Hepatic stellate cell (primary cell): ENCODE results near the gene NAP1L1.

Experiments used
- DNase-seq: peaks from one replicate; pipeline ENCODE4 v3.0.0; 2011; ENCODE audit warnings: low spot score

NAP1L1 gene

GRCh38 chr12:76083246-76083903 lies 1.1 kb downstream of the NAP1L1 start:
- DNase-seq = no peak

GRCh38 chr12:76081909-76082308 lies 2.6 kb downstream of the NAP1L1 start:
- no peak for DNase-seq

- DNase-seq = no peak
Measured at GRCh38 chr12:76080729-76081415, 3.6 kb downstream of the NAP1L1 start.

GRCh38 chr12:76080017-76080728 lies 4.3 kb downstream of the NAP1L1 start:
- DNase-seq = no peak

- DNase-seq = no peak
Measured at GRCh38 chr12:76078748-76079147, 5.7 kb downstream of the NAP1L1 start.

GRCh38 chr12:76075448-76075847 lies 9.0 kb downstream of the NAP1L1 start:
- no peak for DNase-seq

- DNase-seq = no peak
Measured at GRCh38 chr12:76074701-76075336, 9.7 kb downstream of the NAP1L1 start.

- DNase-seq = no peak
Measured at GRCh38 chr12:76073561-76073960, 10.9 kb downstream of the NAP1L1 start.

GRCh38 chr12:76072568-76072967 lies 11.9 kb downstream of the NAP1L1 start:
- no peak for DNase-seq

- no peak for DNase-seq
Measured at GRCh38 chr12:76069339-76069738, 15.1 kb downstream of the NAP1L1 start.

- DNase-seq = no peak
Measured at GRCh38 chr12:76065917-76066316, 18.6 kb downstream of the NAP1L1 start.

- no peak for DNase-seq
Measured at GRCh38 chr12:76064904-76065303, 19.6 kb downstream of the NAP1L1 start.

- no peak for DNase-seq
Measured at GRCh38 chr12:76060111-76060510, 24.4 kb downstream of the NAP1L1 start.

- DNase-seq = no peak
Measured at GRCh38 chr12:76057326-76057725, 27.2 kb downstream of the NAP1L1 start.

GRCh38 chr12:76055393-76055792 lies 29.1 kb downstream of the NAP1L1 start:
- DNase-seq = no peak

- no peak for DNase-seq
Measured at GRCh38 chr12:76049575-76050251, 34.8 kb downstream of the NAP1L1 start.

GRCh38 chr12:76047742-76048141 lies 36.7 kb downstream of the NAP1L1 start:
- DNase-seq = no peak

- DNase-seq = no peak
Measured at GRCh38 chr12:76047060-76047459, 37.4 kb downstream of the NAP1L1 start.

GRCh38 chr12:76043377-76043776 lies 41.1 kb downstream of the NAP1L1 start:
- DNase-seq = no peak

- DNase-seq = no peak
Measured at GRCh38 chr12:76042147-76042546, 42.3 kb downstream of the NAP1L1 start.

- DNase-seq = no peak
Measured at GRCh38 chr12:76041406-76041805, 43.1 kb downstream of the NAP1L1 start.

GRCh38 chr12:76040461-76040860 lies 44.0 kb downstream of the NAP1L1 start:
- no peak for DNase-seq
